C4-2B (cell line): ENCODE results near the gene KRT37.

Experiments used
- ZFX ChIP-seq: fragments of 450-650 bp; IDR thresholded peaks from 2 replicates; pipeline ENCODE4 v1.6.1; 2017
- TF ChIP-seq, protein P1 (sequence below): fragments of 450-650 bp; conservative IDR thresholded peaks from 2 replicates; pipeline ENCODE4 v1.5.1; 2017; ENCODE audit warnings: mild to moderate bottlenecking

DNA sequence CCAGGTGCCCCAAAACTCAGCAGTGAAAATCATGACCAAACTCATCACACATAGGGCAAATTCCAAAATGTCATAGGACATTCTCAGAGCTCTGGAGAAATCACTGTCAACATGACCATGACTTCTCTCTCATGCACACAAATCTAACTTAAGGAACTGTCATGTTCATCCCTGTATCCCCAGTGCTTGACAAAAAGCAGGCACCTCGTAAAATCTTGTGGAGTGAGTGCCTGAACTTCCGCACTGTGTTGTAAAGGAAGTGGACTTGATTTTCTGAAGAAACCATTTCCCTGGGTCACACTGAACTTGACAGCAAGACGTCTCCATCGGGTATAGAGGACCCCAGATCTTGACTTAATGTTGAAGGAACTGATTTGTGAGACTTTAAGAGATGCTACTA, 2.8 kb downstream of the KRT37 start:
- TF ChIP-seq, protein P1, sequence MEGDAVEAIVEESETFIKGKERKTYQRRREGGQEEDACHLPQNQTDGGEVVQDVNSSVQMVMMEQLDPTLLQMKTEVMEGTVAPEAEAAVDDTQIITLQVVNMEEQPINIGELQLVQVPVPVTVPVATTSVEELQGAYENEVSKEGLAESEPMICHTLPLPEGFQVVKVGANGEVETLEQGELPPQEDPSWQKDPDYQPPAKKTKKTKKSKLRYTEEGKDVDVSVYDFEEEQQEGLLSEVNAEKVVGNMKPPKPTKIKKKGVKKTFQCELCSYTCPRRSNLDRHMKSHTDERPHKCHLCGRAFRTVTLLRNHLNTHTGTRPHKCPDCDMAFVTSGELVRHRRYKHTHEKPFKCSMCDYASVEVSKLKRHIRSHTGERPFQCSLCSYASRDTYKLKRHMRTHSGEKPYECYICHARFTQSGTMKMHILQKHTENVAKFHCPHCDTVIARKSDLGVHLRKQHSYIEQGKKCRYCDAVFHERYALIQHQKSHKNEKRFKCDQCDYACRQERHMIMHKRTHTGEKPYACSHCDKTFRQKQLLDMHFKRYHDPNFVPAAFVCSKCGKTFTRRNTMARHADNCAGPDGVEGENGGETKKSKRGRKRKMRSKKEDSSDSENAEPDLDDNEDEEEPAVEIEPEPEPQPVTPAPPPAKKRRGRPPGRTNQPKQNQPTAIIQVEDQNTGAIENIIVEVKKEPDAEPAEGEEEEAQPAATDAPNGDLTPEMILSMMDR, result no peak
- TF ChIP-seq ZFX, result no peak
